ENCODE results near the gene MYO9B.

MYO9B gene

GRCh38 chr19:17213334-17213733, 137.8 kb downstream of the MYO9B start:
- DNase-seq (ENCODE audit: low read depth, low spot score), result no peak

GRCh38 chr19:17214508-17215126, 139.0 kb downstream of the MYO9B start:
- DNase-seq (ENCODE audit: low read depth, low spot score), result no peak

- DNase-seq (ENCODE audit: low read depth, low spot score), result peak; percentile 67
Measured at GRCh38 chr19:17215127-17215971, 139.8 kb downstream of the MYO9B start, which contains the start of gene USE1. USE1 (plus strand) TSS chr19:17215357; CDS start chr19:17215406, 49 bp downstream.

- no peak for DNase-seq (ENCODE audit: low read depth, low spot score)
Measured at GRCh38 chr19:17216058-17216670, 140.6 kb downstream of the MYO9B start.

- DNase-seq (ENCODE audit: low read depth, low spot score), result no peak
Measured at GRCh38 chr19:17219286-17219685, 143.7 kb downstream of the MYO9B start.

GRCh38 chr19:17220207-17220758, 144.7 kb downstream of the MYO9B start:
- no peak for DNase-seq (ENCODE audit: low read depth, low spot score)

GRCh38 chr19:17225053-17225452, 149.5 kb downstream of the MYO9B start:
- no peak for DNase-seq (ENCODE audit: low read depth, low spot score)

- DNase-seq (ENCODE audit: low read depth, low spot score), result peak; percentile 87
Measured at GRCh38 chr19:17226002-17226933, 150.7 kb downstream of the MYO9B start, which contains the start of gene OCEL1. OCEL1 (plus strand) TSS chr19:17226226; CDS start chr19:17226248, 22 bp downstream.

GRCh38 chr19:17227798-17228367, 152.3 kb downstream of the MYO9B start:
- no peak for DNase-seq (ENCODE audit: low read depth, low spot score)

- DNase-seq (ENCODE audit: low read depth, low spot score), result no peak
Measured at GRCh38 chr19:17229890-17230289, 154.3 kb downstream of the MYO9B start.

- no peak for DNase-seq (ENCODE audit: low read depth, low spot score)
Measured at GRCh38 chr19:17232258-17232657, 156.7 kb downstream of the MYO9B start.

- DNase-seq (ENCODE audit: low read depth, low spot score), result no peak
Measured at GRCh38 chr19:17234911-17235299, 159.3 kb downstream of the MYO9B start.

GRCh38 chr19:17235300-17235970, 159.9 kb downstream of the MYO9B start:
- no peak for DNase-seq (ENCODE audit: low read depth, low spot score)

GRCh38 chr19:17235971-17236777, 160.6 kb downstream of the MYO9B start:
- DNase-seq (ENCODE audit: low read depth, low spot score), result no peak

GRCh38 chr19:17236811-17237543, 161.4 kb downstream of the MYO9B start:
- no peak for DNase-seq (ENCODE audit: low read depth, low spot score)

- DNase-seq (ENCODE audit: low read depth, low spot score), result no peak
Measured at GRCh38 chr19:17237747-17238706, 162.4 kb downstream of the MYO9B start.

GRCh38 chr19:17240062-17240752, 164.6 kb downstream of the MYO9B start:
- DNase-seq (ENCODE audit: low read depth, low spot score), result no peak

Data from brain pericyte (primary cell).